ENCODE measurements around the gene STAG2. TPM values are rescaled to one million over a fixed set of nuclear protein-coding genes. Genes with fewer than 3 reads are reported as not detected.
"Not testable (repeated sequence)": the region's sequence is repeated elsewhere in the genome, so short reads cannot be mapped to it uniquely, and the experiment has no call there.

The STAG2 gene
- total RNA-seq, 1 donor from 2014 or later, result 75.4 TPM

DNA sequence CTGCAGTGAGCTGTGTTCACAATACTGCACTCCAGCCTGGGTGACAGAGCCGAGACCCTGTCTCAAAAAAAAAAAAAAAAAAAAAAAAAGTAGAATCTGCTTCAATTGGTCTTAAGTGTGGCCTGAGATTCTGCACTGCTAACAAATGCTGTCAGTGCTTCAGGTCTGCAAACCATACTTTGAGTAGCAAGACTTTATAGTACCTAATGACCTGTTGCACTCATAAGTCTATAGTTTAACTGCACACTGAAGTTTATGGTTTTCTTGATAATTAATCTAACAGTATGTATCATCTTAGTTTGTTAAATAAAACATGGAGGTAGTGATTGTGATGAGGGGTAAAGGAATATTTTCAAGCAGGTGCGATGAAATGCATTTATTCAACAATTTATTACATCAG lies 135.6 kb downstream of the STAG2 start:
- no peak overlapping the region for H3K4me3 Mint-ChIP-seq (ENCODE audit: low read depth)
- H3K27ac Mint-ChIP-seq, result no peak overlapping the region
- H3K36me3 Mint-ChIP-seq (ENCODE audit: insufficient read depth), result peaks cover 18% of the 10 kb centered on the region
- no peak for DNase-seq (ENCODE audit: low spot score, unreplicated experiment)
- no peak for TF ChIP-seq CTCF (IDR thresholded peaks at IDR 0.05; ENCODE audit: unreplicated experiment)
- no peaks in the 10 kb centered on the region for H3K27me3 Mint-ChIP-seq
- H3K9me3 Mint-ChIP-seq (ENCODE audit: low read depth), result peaks cover 10% of the 10 kb centered on the region
- H3K4me1 Mint-ChIP-seq (ENCODE audit: low read depth), result peaks cover 2% of the 10 kb centered on the region

GRCh38 chrX:124098089-124098488 lies 136.6 kb downstream of the STAG2 start:
- Mint-ChIP-seq H3K4me1 (ENCODE audit: low read depth) (peaks cover 2% of the 10 kb centered on the region), H3K36me3 (ENCODE audit: insufficient read depth) (peaks cover 13% of the 10 kb centered on the region), H3K27me3 (no peaks in the 10 kb centered on the region), H3K4me3 (ENCODE audit: low read depth) (no peak overlapping the region), H3K27ac (no peak overlapping the region), H3K9me3 (ENCODE audit: low read depth) (peaks cover 9% of the 10 kb centered on the region)
- peak; percentile 70 for TF ChIP-seq CTCF (IDR thresholded peaks at IDR 0.05; ENCODE audit: unreplicated experiment)
- no peak for DNase-seq (ENCODE audit: low spot score, unreplicated experiment)

DNA sequence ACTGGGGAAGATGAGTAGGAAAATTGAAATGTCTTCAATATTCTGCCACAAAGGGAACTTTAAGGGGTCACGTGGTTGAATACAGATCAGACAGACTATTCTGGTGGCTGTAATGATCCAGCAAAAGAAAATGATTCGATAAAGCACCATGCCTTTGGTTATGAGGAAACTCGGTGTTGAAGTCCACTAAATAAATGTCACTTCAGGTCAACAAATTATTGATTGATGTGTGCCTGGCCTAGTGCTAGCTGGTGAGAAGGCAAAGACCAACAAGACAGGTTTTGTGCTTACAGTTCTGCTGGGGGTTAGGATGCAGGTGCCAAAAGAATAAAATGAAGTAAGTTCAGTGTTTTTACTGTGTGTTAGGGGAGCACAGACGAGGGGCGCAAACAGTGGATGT lies 142.5 kb downstream of the STAG2 start:
- peaks cover 19% of the 10 kb centered on the region for H3K9me3 Mint-ChIP-seq (ENCODE audit: low read depth)
- no peak for TF ChIP-seq CTCF (IDR thresholded peaks at IDR 0.05; ENCODE audit: unreplicated experiment)
- no peak overlapping the region for H3K4me3 Mint-ChIP-seq (ENCODE audit: low read depth)
- peaks cover 8% of the 10 kb centered on the region for H3K36me3 Mint-ChIP-seq (ENCODE audit: insufficient read depth)
- H3K4me1 Mint-ChIP-seq (ENCODE audit: low read depth), result peaks cover 2% of the 10 kb centered on the region
- H3K27me3 Mint-ChIP-seq, result no peaks in the 10 kb centered on the region
- DNase-seq (ENCODE audit: low spot score, unreplicated experiment), result no peak
- H3K27ac Mint-ChIP-seq, result no peak overlapping the region

- DNase-seq (ENCODE audit: low spot score, unreplicated experiment); H3K36me3 Mint-ChIP-seq (ENCODE audit: insufficient read depth); H3K4me1 Mint-ChIP-seq (ENCODE audit: low read depth); H3K27ac Mint-ChIP-seq; H3K27me3 Mint-ChIP-seq; H3K4me3 Mint-ChIP-seq (ENCODE audit: low read depth): not testable (repeated sequence)
- H3K9me3 Mint-ChIP-seq (ENCODE audit: low read depth), result peaks cover 22% of the 10 kb centered on the region
These were observed 143.0 kb downstream of the STAG2 start for GRCh38 chrX:124104512-124104911.

DNA sequence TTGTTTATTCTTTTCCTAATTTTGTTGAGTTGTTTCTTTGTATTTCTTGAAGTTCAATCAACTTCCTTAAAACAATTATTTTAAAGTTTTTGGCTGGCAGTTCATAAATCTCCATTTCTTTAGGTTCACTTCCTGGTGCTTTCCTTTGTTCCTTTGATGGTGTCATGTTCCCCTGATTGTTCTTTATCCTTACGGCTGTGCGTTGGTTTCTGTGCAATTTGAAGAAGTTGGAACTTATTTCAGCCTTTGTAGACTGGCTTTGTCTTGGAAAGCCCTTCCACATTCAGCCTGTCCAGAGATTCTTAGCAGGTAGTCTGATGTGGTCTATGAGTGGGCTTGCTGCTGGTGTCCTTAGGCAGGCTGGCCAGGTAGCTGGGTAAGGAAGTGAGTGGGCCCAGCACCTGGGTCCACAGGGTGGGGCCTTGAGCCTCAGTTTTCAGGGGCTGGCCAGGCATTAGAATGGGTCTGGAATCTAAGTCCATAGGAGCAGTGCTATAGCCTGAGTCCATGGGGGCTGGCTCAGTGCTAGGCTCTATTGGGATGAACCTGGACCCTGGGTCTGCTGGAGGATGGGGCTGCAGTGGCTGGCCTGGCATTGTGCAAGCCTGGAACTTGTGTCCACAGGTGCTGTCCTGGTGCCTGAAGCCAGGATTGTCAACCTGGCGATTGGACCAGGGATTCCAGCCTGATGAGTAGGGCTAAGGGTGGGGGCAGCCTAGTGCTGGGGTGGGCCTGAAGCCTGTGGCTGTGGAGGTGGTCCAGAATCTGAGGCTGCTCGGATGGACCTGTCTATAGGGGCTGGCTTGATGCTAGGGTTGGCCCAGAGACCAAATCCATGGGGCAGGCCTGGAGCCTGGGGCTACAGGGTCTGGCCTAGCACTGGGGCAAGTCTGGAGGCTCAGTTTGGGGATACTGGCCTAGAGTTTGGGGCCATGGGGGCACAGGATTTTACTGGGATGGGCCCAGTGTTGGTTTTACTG lies 152.4 kb downstream of the STAG2 start:
- no peak for TF ChIP-seq CTCF (IDR thresholded peaks at IDR 0.05; ENCODE audit: unreplicated experiment)
- Mint-ChIP-seq H3K9me3 (ENCODE audit: low read depth) (peaks cover 34% of the 10 kb centered on the region), H3K36me3 (ENCODE audit: insufficient read depth) (peaks cover 8% of the 10 kb centered on the region), H3K27ac (no peak overlapping the region), H3K4me3 (ENCODE audit: low read depth) (no peak overlapping the region), H3K27me3 (no peaks in the 10 kb centered on the region), H3K4me1 (ENCODE audit: low read depth) (peaks cover 4% of the 10 kb centered on the region)
- no peak for DNase-seq (ENCODE audit: low spot score, unreplicated experiment)

DNA sequence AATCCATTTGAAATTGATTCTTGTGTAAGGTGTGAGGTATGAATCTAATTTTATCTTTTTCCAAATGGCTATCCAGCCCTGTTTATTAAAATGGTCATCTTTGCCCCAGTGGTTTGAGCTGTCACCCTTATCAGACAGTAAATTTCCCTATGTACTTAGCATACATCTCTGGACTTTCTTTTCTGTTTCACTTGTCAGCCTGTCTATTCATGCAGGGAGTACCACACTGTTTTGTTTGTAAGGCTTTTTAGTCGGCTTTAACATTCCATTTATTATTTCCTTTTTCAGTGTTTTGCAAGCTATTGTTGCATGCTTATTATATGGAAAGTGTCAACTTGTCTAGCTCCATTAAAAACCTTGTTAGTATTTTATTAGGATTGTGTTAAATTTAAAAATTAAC lies 155.8 kb downstream of the STAG2 start:
- Mint-ChIP-seq H3K36me3 (ENCODE audit: insufficient read depth) (peaks cover 4% of the 10 kb centered on the region), H3K4me3 (ENCODE audit: low read depth) (no peak overlapping the region), H3K9me3 (ENCODE audit: low read depth) (peaks cover 26% of the 10 kb centered on the region), H3K27ac (no peak overlapping the region), H3K4me1 (ENCODE audit: low read depth) (peaks cover 4% of the 10 kb centered on the region), H3K27me3 (no peaks in the 10 kb centered on the region)
- no peak for TF ChIP-seq CTCF (IDR thresholded peaks at IDR 0.05; ENCODE audit: unreplicated experiment)
- no peak for DNase-seq (ENCODE audit: low spot score, unreplicated experiment)

Data from progenitor cell of endocrine pancreas (in vitro differentiated cells).